A549 (cell line): ENCODE results near the gene TCAP. TPM values are rescaled to one million over a fixed set of nuclear protein-coding genes. Genes with fewer than 3 reads are reported as not detected.

Experiments used
- ATAC-seq, 2 experiments: fragments of 200-7000 bp in 1 of 2; fragments of >200 bp in 1 of 2; cut with Nextera tagmentation in 1 of 2; cut with Tn5 transposase in 1 of 2; 3 replicates each; pipeline versions ENCODE4 v1.8.0 to v1.9.1; 2018 to 2020; ENCODE audit warnings: mild to moderate bottlenecking in 1 of 2, moderate library complexity in 1 of 2
- CTCF ChIA-PET: fragments of 300-600 bp; sonication (Branson Sonifier 250); formaldehyde crosslinking; extraction: SDS; loops from one replicate; lab custom pipeline; 2021; ENCODE audit warnings: antibody characterized with exemption, inconsistent platforms; lab: Yijun Ruan, JAX
- POLR2A ChIA-PET: fragments of 350-600 bp; formaldehyde crosslinking; extraction: SDS; loops from one replicate; lab custom pipeline; 2021; ENCODE audit warnings: antibody characterized with exemption, inconsistent platforms; lab: Yijun Ruan, JAX
- DNase-seq, 2 experiments: peaks; one replicate each; pipeline versions ENCODE4 v3.0.0 to v3.0.0-alpha.2; 2011 to 2016; ENCODE audit warnings: low read depth in 1 of 2, low spot score in 1 of 2
- FAIRE-seq: peaks from 2 replicates; lab custom pipeline; 2011; peaks lifted over from hg19 to GRCh38; lab: Jason Lieb, UNC
- H3K27ac ChIP-seq, 2 experiments: fragments of >200 bp; sonication (Bioruptor Twin); formaldehyde crosslinking; 3 replicates each; pipeline ENCODE4 v1.5.1; 2016 to 2017
- H3K4me1 ChIP-seq: fragments of >200 bp; sonication (Bioruptor Twin); formaldehyde crosslinking; 3 replicates; pipeline ENCODE4 v1.6.1; 2016
- H3K4me2 ChIP-seq: fragments of >200 bp; sonication (Bioruptor Twin); formaldehyde crosslinking; 3 replicates; pipeline ENCODE4 v1.6.1; 2016
- H3K4me3 ChIP-seq: fragments of >200 bp; sonication (Bioruptor Twin); formaldehyde crosslinking; 3 replicates; pipeline ENCODE4 v1.5.1; 2016
- H3K9me3 ChIP-seq: fragments of >200 bp; sonication (Bioruptor Twin); formaldehyde crosslinking; 3 replicates; pipeline ENCODE4 v1.6.1; 2016
- BHLHE40 ChIP-seq: IDR thresholded peaks from 2 replicates; pipeline ENCODE4 v1.6.1; 2012; ENCODE audit warnings: low read depth, low read length, inconsistent platforms
- CEBPB ChIP-seq, 2 experiments: fragments of >200 bp in 1 of 2; sonication (Bioruptor Twin) in 1 of 2; formaldehyde crosslinking in 1 of 2; IDR thresholded peaks; 2 replicates each; pipeline ENCODE4 v1.6.1; 2012 to 2016
- EHF ChIP-seq: fragments of 250-450 bp; sonication (Bioruptor Pico); IDR thresholded peaks from 2 replicates; pipeline ENCODE4 v1.5.0; 2020; ENCODE audit warnings: mild to moderate bottlenecking
- EHMT2 ChIP-seq: fragments of 200-600 bp; sonication (generic); IDR thresholded peaks from 2 replicates; pipeline ENCODE4 v1.6.1; 2016; ENCODE audit warnings: antibody characterized with exemption, low read depth, mild to moderate bottlenecking, moderate library complexity
- HMGXB4 ChIP-seq: fragments of 250-450 bp; sonication (Bioruptor Pico); IDR thresholded peaks from 2 replicates; pipeline ENCODE4 v1.5.0; 2021; ENCODE audit warnings: mild to moderate bottlenecking, moderate library complexity, borderline replicate concordance
- HOXA7 ChIP-seq: fragments of 250-450 bp; sonication (Bioruptor Pico); IDR thresholded peaks from 2 replicates; pipeline ENCODE4 v1.5.0; 2020; ENCODE audit warnings: mild to moderate bottlenecking, moderate library complexity
- HOXB13 ChIP-seq: fragments of 250-450 bp; sonication (Bioruptor Pico); IDR thresholded peaks from 2 replicates; pipeline ENCODE4 v1.5.0; 2020; ENCODE audit warnings: low read depth, mild to moderate bottlenecking, moderate library complexity
- JUNB ChIP-seq: fragments of >200 bp; sonication (Bioruptor Twin); formaldehyde crosslinking; IDR thresholded peaks from 2 replicates; pipeline ENCODE4 v1.6.1; 2016
- KDM5A ChIP-seq: fragments of 200-600 bp; sonication (generic); IDR thresholded peaks from 2 replicates; pipeline ENCODE4 v1.6.1; 2016; ENCODE audit warnings: antibody characterized with exemption, mild to moderate bottlenecking
- MAFK ChIP-seq: fragments of 450-650 bp; IDR thresholded peaks from 2 replicates; pipeline ENCODE4 v1.6.1; 2014; ENCODE audit not compliant: partially characterized antibody
- MAZ ChIP-seq: fragments of 150-350 bp; IDR thresholded peaks from 2 replicates; pipeline ENCODE4 v1.6.1; 2014; ENCODE audit warnings: antibody characterized with exemption, low read depth, low read length, borderline replicate concordance
- NPAS2 ChIP-seq: fragments of 250-450 bp; sonication (Bioruptor Pico); IDR thresholded peaks from 2 replicates; pipeline ENCODE4 v1.8.0; 2022; ENCODE audit warnings: mild to moderate bottlenecking, moderate library complexity, borderline replicate concordance
- PBX3 ChIP-seq: IDR thresholded peaks from 2 replicates; pipeline ENCODE4 v1.6.1; 2012
- RAD21 ChIP-seq, 2 experiments: fragments of >200 bp in 1 of 2; sonication (Bioruptor Twin) in 1 of 2; formaldehyde crosslinking in 1 of 2; IDR thresholded peaks in 1 of 2; conservative IDR thresholded peaks in 1 of 2; 2 replicates in 1 of 2; 3 replicates in 1 of 2; pipeline ENCODE4 v1.6.1; 2012 to 2018; ENCODE audit warnings: inconsistent platforms in 1 of 2
- RARB ChIP-seq: fragments of 250-450 bp; sonication (Bioruptor Pico); IDR thresholded peaks from 2 replicates; pipeline ENCODE4 v1.8.0; 2021; ENCODE audit warnings: mild to moderate bottlenecking, moderate library complexity
- SMC3 ChIP-seq: fragments of >200 bp; sonication (Bioruptor Twin); formaldehyde crosslinking; IDR thresholded peaks from 3 replicates; pipeline ENCODE4 v1.6.1; 2018; ENCODE audit warnings: inconsistent platforms
- TP53 ChIP-seq: fragments of 250-450 bp; sonication (Bioruptor Pico); IDR thresholded peaks from 2 replicates; pipeline ENCODE4 v1.5.0; 2021; ENCODE audit warnings: mild to moderate bottlenecking, moderate library complexity
- whole genome bisulfite sequencing: methylation state at CpG from one replicate; pipeline ENCODE4 v1.1.6; 2017; ENCODE audit errors: missing lambda C conversion rate; 5-methylcytosine and 5-hydroxymethylcytosine counted together
- polyA plus RNA-seq, 4 experiments: library from polyadenylated mRNA; depleted of rRNA in 3 of 4; stranded (reverse); fragments of >200 nt; fragmentation: RNase III in 1 of 4; extraction: RNeasy Plus Mini Kit Qiagen cat#74134 plus additional on column Dnase treatment in 1 of 4; gene quantifications; 2 replicates in 3 of 4; 3 replicates in 1 of 4; pipeline ENCODE4 v1.2.3, GENCODE V29; 2011 to 2017
- TF ChIP-seq, protein P1 (sequence below): fragments of >200 bp; sonication (Bioruptor Twin); formaldehyde crosslinking; IDR thresholded peaks from 3 replicates; pipeline ENCODE4 v1.5.1; 2016
- TF ChIP-seq, protein P2 (sequence below): IDR thresholded peaks from 2 replicates; pipeline ENCODE4 v1.6.1; 2012; ENCODE audit warnings: low read depth, borderline replicate concordance

The TCAP gene
- polyA plus RNA-seq, 2 of the 4 experiments (the other 2 are of a cell fraction) = 0.41 to 1.2 TPM

DNA sequence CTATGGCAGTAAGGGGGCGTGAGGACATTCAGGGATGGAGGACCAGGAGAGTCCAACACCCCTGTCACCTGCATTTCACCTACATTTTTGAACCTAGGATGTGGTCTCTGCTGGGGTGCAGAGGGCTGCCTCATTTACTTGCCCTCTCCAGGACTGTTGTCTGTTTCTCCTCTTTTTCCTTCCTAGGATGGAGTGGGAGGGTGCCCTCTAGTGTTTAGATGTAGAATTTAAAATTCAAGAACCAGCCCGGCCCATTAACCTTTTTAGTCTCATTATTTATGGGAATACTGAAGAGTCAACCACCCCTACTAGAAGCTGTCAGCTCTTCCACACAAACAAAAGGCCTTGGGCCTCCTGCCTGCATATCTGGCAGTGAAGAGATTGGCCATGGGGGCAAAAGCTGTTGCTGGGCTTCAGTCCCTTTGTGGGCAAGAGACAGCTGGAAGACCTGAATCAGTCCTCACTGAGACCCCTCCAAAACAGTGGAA lies 30.7 kb upstream of the TCAP start:
- H3K4me3 ChIP-seq = no peak overlapping the region
- no peak overlapping the region for H3K4me2 ChIP-seq
- H3K27ac ChIP-seq = no peak overlapping the region
- peak; percentile 68 to 85 for DNase-seq
- peak; percentile 49; the same call in 2 of the 3 replicates for TF ChIP-seq SMC3
- TF ChIP-seq NPAS2 = no peak
- TF ChIP-seq, protein P1, sequence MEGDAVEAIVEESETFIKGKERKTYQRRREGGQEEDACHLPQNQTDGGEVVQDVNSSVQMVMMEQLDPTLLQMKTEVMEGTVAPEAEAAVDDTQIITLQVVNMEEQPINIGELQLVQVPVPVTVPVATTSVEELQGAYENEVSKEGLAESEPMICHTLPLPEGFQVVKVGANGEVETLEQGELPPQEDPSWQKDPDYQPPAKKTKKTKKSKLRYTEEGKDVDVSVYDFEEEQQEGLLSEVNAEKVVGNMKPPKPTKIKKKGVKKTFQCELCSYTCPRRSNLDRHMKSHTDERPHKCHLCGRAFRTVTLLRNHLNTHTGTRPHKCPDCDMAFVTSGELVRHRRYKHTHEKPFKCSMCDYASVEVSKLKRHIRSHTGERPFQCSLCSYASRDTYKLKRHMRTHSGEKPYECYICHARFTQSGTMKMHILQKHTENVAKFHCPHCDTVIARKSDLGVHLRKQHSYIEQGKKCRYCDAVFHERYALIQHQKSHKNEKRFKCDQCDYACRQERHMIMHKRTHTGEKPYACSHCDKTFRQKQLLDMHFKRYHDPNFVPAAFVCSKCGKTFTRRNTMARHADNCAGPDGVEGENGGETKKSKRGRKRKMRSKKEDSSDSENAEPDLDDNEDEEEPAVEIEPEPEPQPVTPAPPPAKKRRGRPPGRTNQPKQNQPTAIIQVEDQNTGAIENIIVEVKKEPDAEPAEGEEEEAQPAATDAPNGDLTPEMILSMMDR = peak; percentile 87
- no peak for TF ChIP-seq CEBPB (IDR thresholded peaks at IDR 0.05)
- TF ChIP-seq RAD21 (conservative IDR thresholded peaks at IDR 0.05 in 1 of 2, IDR thresholded peaks at IDR 0.05 in 1 of 2) = peak; percentile 11 to 38; a peak in 2 of 5 replicates
- ATAC-seq = peak; percentile 8 to 48; a peak in 3 of 6 replicates
- POLR2A ChIA-PET = no interaction called here
- CTCF ChIA-PET = interaction anchor here (0.6 to 58.8 kb wide), 16 partner anchors 0 to 582 kb away, joined by 3 to 1581 read pairs (median 6); partner anchors contain the start of genes ERBB2, MIEN1, NEUROD2 and PGAP3
- H3K9me3 ChIP-seq = no peaks in the 10 kb centered on the region
- no peak for FAIRE-seq
- H3K4me1 ChIP-seq = peaks cover 23% of the 10 kb centered on the region
- 36% methylated on average over 2 of the region's 2 CpGs for WGBS

- ATAC-seq = no peak
- FAIRE-seq = no peak
- Histone ChIP-seq H3K27ac (peak overlapping the region in 1 of 2 experiments; percentile 93; a peak in 2 of 6 replicates), H3K9me3 (no peaks in the 10 kb centered on the region), H3K4me2 (no peak overlapping the region; the same call in 2 of the 3 replicates), H3K4me3 (no peak overlapping the region), H3K4me1 (peaks cover 29% of the 10 kb centered on the region)
- no peak for TF ChIP-seq EHMT2
- no peak for TF ChIP-seq PBX3
- TF ChIP-seq, protein P2, sequence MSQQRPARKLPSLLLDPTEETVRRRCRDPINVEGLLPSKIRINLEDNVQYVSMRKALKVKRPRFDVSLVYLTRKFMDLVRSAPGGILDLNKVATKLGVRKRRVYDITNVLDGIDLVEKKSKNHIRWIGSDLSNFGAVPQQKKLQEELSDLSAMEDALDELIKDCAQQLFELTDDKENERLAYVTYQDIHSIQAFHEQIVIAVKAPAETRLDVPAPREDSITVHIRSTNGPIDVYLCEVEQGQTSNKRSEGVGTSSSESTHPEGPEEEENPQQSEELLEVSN = no peak
- TF ChIP-seq HOXB13 (CRISPR knock-in tag) = no peak
- TF ChIP-seq BHLHE40 = no peak
- ChIA-PET CTCF (interaction anchor here (0.7 to 58.8 kb wide), 9 partner anchors 1 to 237 kb away, joined by 3 to 1581 read pairs (median 16); partner anchors contain the start of genes ERBB2, NEUROD2, PGAP3 and PNMT), POLR2A (no interaction called here)
- no peak for DNase-seq
- 73% methylated on average over 8 of the region's 8 CpGs for WGBS
These were observed 29.5 kb upstream of the TCAP start for GRCh38 chr17:39635614-39636176.

DNA sequence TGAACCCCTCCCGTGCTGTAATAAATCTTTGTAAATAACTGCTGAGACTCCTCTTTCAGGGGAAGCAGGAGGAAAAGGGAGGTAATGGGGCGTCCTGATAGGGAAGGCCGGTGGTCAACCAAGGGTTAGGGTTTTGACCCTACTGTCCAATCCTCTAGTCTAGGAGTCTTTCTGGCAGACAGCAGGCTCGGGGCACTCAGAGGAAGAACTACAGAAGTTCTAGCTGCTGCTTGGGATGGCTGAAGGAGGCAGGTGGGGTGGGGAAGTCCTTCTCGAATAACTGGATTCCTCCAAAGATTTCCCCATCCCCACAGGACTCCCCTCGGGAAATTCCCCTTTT lies 28.6 kb upstream of the TCAP start:
- WGBS = 38% methylated on average over 6 of the region's 6 CpGs
- DNase-seq (no peak), FAIRE-seq (no peak), ATAC-seq (peak; percentile 4 to 11; a peak in 3 of 6 replicates)
- Histone ChIP-seq H3K4me1 (peaks cover 29% of the 10 kb centered on the region), H3K27ac (peak overlapping the region; percentile 87 to 93), H3K4me2 (peak overlapping the region; percentile 92), H3K9me3 (no peaks in the 10 kb centered on the region), H3K4me3 (peak overlapping the region; percentile 82)
- TF ChIP-seq TP53 (CRISPR knock-in tag) (no peak), RAD21 (conservative IDR thresholded peaks at IDR 0.05 in 1 of 2, IDR thresholded peaks at IDR 0.05 in 1 of 2) (no peak), JUNB (no peak), MAZ (no peak), RARB (CRISPR knock-in tag) (no peak), MAFK (no peak), HMGXB4 (no peak), HOXA7 (no peak), HOXB13 (CRISPR knock-in tag) (no peak), KDM5A (no peak), EHF (CRISPR knock-in tag) (no peak)
- CTCF ChIA-PET = interaction anchor here (43.0 to 58.8 kb wide), 3 partner anchors 2 to 48 kb away, joined by 1391 to 1581 read pairs (median 1581); partner anchors contain the start of genes ERBB2, NEUROD2, PGAP3 and PNMT
- POLR2A ChIA-PET = no interaction called here
